Pulmonary artery endothelial cell (primary cell): ENCODE measurements around the gene RALB. TPM values are rescaled to one million over a fixed set of nuclear protein-coding genes. Genes with fewer than 3 reads are reported as not detected.
"Not testable (repeated sequence)": the region's sequence is repeated elsewhere in the genome, so short reads cannot be mapped to it uniquely, and the experiment has no call there.

Experiments used
- DNase-seq: peaks from one replicate; pipeline ENCODE4 v3.0.0-alpha.2; 2011; ENCODE audit warnings: low read depth, low spot score
- total RNA-seq: library from RNA; depleted of rRNA; stranded (reverse); fragments of >200 nt; gene quantifications from 2 replicates; pipeline ENCODE4 v1.2.3, GENCODE V29; 2014

RALB gene
- total RNA-seq, 1 donor from 2014 or later = 163 TPM

DNA sequence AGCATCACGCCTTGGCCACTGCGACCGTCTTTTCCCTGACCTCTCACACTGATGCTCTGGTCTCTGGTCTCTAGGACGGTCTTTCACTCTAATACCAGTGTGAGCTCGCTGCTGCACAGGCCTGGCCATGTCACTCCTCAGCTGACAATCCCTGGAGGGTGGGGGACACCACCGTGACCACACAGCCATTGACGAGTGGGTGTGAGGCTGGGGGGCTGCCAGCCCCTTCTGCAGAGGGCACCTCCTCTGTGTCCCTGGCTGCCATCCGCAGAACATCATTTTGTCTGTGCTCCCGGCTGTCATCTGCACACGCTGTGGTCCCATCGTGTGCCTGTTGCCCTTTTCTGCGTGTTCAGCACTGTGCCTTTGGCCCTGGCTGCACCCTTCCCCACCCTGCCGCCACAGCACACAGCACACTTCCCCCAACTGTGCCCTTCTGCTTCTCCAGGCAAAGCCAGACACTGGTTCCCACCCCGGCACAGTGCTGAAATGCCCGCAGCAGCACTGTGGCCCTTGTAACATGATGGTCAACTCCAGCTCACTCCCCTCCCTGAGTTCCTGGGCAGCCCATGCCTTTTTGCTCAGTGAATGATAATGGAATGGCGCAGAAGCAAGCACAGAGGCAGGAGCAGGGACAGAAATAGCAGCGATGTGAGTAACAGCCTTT lies 62.8 kb downstream of the RALB start:
- no peak for DNase-seq

DNA sequence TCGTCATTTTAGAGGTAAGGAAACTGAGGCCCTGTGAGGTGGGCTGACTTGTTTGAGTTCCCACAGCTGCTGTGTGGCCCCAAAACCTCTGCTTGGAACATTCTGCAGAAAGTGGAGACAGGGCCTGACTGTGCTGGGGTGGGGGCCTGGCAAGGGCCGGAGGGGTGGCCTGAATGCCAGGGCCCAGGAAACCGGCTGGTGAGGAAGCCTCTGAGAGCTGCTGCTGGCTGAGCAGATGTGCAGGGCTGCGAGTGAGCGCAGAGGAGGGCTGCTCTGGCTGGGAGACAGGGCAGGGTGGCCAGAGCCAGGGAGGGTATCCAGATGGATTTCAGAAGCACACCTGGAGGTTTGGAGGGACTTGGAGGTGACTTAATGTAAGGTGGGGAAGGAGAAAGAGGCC lies 63.4 kb downstream of the RALB start:
- no peak for DNase-seq

DNA sequence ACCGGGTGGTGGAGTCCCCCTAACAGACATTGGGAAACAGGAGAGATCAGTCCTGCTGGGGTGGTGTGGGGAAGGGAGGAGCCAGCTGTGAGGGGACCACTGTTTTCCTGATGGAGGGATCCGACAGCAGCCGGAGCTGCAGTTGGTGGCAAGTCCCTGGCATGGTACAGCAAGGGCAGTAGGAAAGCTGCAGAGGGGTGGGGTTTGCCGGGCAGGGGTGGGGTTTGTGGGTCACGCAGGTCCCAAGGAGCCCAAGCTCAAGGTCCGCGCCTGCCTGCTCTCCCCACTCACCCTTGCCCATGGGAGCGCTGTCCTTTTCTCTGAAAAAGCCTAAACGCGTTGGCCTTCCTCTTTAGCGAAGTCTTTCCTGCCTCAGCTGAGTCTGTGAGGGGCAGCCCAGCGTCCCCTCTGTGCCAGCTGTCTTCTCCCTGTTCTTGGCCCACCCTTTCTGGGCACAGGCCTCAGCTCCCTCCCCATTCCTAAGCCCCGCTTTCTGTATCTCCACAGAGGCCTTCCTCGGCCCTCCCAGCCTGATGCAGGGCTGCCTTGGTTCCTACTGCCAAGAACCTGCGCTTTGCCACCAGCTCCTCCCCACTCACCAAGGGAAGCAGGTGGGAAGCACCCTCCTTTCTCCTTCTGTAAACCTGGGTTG lies 64.0 kb downstream of the RALB start:
- DNase-seq = no peak

DNA sequence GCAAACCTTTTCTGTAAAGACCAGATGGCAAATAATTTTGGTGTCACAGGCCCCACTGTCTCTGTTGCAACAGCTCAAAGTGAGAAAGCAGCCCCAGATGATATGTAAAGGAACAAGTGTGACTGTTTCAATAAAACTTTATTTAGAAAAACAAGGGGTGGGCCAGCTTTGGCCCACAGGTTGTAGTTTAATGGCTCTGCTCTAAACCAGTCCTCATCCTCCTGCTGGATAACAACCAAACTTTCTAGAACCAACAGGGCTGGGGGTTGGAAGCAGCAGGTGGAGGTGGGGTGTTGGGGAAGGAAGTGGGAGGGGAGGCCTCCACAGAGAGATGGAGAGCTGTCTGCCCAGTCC lies 64.5 kb downstream of the RALB start:
- DNase-seq = no peak

DNA sequence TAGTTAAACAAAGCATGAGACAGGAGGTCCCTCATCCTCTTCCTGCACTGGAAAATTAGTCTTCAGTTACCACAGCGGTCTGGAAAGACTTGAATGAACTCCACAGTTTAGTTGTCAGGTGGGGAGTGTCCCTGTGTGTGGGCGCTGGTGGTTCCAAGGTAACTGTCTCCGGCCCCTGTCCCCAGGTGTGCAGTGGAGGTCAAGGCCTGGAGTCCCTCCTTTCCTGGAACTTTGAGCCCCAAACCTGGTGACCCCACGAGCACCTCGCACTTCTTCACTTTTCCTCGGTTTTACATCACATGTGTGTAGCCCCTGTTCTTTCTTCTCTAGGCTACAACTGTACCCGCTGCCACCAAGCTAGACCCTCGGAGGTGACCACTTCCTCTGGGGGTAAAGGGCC lies 65.3 kb downstream of the RALB start:
- DNase-seq = no peak

DNA sequence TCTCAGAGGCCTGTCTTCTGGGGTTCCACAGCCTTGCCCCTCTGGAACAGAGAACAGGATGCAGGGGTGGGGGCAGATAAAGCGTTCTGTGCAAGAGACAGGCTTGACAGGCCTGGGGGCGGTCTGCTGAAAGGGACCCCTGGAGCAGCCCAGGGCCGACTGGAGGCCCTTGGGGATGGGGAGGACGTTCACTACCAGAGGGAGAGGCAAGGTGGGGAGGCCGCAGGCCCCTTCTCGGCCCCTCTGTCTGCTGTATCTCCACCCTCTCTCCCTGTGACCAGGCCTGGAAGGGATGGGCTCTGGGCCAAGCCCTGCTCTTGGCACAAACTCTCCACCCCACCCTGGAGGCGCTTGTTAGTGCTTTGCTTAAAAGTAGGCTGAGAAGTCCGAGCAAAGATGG lies 66.0 kb downstream of the RALB start:
- no peak for DNase-seq

DNA sequence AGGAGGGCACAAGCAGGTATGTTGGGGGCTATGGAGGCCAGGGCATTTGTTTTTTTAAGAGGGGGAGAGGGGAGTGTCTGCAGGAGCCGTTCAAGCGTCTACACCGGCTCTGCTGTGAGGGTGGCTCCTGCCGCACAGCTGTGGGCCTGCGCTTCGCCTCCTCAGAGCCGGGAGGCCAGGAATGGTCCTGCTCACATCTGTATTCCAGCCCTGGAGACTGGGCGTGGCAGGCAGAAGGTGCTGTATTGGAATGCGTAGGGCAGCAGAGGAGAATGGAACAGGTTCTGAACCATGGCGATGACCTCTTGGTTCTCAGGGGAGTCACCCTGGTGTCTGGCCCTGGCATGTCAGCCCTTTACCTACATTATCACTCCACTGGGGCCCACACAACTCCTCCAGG lies 66.5 kb downstream of the RALB start:
- DNase-seq = no peak

DNA sequence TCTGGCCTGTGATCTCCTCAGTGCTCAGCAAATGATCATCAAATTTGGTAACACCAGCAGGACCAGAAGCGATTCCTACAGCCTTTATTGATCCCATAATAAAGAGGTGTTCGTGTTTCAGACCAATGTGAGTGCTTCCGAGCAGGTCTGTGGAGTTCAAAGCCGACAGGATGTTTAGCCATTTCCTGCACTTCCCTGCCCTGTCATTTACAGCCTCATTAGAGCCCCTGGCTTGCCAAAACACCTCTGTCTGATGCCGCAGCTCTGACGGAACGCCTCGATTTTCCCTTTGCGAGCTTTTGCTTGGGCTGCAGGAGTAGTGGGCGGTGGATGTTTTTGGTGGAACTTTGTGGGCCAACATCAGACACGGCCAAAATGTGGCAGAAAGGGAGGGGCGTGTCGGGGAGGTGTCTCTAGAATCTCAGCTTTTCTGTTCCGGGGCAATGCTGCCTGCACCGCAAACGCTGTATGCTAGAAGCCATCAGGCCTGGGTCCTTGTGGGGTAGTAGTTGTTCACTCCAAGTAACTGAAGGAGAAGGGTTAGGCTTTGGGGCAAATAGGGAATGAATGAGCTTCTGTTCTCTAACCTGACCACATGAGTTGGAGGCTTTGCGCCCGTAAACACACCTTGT lies 67.2 kb downstream of the RALB start:
- DNase-seq = no peak

DNA sequence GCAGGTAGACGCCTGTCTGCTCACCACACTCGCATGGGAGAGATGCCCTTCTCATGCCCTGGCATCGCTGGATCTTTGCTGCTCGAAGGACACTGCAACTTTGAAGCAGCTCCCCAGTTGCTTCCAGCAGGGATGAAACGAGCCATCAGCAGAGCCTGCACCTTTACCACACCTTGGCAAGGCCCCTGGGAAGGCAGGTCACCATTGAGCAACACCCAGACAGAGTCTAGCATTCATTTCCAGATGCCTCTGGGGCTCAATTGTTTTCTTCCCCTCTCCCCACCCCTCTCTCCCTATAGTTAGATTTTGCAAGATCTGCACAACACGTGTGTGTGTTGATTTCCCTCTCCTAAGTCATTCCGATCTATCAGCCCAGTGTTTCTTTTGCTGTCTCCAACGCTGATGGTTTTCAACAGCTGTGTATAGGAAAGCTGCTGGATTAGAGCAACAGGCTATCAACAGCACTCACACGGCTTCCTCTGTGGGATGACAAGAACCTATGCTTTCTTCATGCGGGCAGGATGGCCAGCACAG lies 67.7 kb downstream of the RALB start:
- no peak for DNase-seq

DNA sequence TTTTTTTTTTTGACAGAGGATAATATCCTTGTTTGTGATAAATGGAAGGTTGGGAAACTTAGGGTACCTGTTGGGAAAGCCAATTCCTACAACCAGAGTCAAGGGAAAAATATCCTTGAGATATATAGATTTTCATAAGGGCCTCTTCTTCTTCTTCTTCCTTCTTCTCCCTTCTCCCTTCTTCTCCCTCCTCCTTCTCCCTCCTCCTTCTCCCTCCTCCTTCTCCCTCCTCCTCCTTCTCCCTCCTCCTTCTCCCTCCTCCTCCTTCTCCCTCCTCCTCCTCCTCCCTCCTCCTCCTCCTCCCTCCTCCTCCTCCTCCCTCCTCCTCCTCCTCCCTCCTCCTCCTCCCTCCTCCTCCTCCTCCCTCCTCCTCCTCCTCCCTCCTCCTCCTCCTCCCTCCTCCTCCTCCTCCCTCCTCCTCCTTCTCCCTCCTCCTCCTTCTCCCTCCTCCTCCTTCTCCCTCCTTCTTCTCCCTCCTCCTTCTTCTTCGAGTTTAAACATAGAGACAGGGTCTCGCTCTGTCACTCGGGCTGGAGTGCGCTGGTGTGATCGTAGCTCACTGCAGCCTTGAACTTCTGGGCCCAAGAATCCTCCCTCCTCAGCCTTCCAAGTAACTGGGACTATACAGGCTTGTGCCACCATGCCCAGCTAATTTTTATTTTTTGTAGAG lies 68.4 kb downstream of the RALB start:
- not testable (repeated sequence) for DNase-seq

DNA sequence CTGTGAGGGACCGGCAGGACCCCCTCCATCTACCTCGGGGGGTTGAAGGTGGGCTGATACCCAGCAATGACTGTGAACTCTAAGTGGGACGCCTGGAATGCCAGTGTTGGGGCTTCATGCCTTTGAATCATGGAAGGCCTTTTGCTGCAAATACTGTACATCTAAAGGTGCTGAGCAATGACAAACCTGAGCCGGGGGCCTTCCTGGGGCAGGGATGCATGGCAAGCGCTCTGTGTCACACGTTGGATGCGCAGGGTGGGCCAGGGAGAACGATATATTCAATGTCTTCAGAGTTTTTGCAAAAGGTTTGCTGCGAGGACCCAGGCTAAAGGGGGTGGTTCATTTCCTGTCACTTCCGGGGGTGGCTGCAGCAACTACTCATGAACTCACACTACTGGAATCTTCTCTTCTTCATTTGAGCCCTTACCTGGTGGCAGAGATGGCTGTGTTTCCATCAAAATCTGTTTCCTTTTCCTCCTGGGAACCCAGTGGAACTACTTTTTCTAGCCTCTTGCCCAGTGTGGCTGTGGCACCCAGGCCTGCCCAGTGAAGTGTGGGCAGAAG lies 69.2 kb downstream of the RALB start:
- DNase-seq = no peak

DNA sequence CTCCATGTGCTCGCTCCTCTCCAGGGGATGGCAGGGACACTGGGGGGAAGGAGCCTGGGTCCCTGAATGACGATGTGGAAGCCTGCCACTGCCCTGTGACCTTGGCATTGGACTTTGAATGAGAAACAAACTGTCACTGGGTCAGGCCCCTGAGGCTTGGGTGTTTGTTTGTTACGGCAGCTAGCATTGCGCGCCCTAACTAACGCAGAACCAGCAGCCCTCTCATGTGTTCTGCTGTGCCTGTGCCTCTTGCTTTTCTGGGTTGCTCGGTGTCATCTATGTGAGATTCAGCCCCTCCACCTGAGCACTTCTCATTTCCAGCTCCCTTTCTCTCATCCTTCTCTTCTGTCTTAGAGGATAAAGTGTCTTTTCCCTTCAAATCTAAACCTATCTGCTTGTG lies 69.7 kb downstream of the RALB start:
- no peak for DNase-seq

DNA sequence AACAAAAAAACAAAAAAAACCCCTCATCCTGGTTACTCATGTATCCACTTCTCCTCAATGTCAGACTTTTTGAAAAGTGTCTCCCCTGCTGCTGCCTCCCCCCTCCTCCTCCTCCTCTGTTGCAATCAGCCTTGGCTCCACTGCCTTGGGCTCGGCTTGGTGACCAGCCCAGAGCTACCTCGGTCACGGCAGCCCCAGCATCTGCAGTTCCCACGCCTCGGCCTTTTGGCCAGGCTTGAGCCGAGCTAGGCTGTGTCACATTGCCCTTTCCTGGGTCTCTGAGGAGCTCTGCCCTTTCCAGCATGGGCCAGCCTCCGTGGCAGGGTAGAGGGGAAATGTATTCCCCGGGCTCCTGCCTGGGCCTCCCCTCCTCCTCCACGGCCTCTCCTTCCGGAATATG lies 70.6 kb downstream of the RALB start:
- no peak for DNase-seq

DNA sequence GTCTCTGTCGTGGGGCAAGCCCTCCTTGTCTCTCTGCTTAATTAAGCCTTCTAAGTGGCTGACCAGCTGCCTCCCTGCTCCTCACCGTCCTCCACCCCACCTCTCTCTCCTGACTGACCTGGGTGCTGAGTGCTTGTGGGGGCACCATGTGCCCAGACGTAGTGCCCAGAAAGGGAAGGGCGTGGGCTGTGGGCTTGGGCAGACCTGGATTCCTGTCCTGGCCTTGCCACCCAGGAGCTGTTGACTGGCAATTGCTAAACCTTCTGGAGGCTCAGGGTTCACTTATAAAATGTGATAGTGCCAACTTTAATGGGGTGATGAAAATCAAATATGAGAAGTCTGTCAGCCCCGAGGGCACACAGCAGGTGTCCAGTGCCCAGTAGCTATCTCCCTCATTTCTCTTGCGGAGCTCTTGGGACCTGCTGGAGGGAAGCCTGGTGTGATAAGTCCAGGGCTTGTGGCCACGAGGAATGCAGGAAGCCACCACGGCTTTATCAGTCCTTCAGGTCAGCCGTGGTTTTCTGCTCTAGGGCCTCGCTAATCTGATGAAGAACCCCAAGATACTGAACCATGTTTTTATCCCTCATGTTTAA lies 71.3 kb downstream of the RALB start:
- no peak for DNase-seq

DNA sequence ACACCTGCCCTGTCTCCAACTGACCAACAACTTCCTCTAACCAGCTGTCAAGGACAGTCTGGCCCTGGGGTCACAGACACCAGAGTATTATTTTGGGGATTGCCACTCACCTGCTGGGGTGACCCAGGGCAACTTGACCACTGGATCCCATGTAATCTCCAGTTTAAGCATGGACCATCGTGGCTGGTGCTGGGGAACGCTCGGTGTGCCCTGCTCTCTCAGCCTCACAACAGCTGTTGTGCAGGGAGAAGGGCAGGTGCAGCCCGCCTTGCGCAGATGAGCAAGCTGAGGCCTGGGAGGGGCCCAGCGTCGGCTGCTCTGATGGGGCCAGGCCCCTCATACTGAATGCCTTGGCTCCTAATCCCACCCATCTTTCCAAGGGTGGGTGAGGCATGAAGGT lies 72.3 kb downstream of the RALB start:
- no peak for DNase-seq

DNA sequence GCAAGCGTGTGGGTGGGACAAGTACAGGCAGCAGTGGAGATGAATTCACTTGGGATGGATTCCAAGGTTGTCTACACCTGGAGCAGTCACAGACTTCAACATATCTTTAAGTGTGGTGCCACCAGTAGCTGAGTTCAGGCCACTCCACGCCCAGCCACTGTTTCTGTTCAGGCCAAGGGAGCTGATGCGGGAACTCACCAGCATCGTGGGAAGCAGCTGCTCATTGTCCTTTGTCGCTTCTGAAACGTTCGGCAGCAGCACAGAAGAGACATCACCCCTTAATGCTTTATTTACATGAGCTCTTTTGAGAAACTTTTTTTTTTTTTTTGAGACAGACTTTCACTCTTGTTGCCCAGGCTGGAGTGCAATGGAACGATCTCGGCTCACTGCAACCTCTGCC lies 73.4 kb downstream of the RALB start:
- DNase-seq = no peak

DNA sequence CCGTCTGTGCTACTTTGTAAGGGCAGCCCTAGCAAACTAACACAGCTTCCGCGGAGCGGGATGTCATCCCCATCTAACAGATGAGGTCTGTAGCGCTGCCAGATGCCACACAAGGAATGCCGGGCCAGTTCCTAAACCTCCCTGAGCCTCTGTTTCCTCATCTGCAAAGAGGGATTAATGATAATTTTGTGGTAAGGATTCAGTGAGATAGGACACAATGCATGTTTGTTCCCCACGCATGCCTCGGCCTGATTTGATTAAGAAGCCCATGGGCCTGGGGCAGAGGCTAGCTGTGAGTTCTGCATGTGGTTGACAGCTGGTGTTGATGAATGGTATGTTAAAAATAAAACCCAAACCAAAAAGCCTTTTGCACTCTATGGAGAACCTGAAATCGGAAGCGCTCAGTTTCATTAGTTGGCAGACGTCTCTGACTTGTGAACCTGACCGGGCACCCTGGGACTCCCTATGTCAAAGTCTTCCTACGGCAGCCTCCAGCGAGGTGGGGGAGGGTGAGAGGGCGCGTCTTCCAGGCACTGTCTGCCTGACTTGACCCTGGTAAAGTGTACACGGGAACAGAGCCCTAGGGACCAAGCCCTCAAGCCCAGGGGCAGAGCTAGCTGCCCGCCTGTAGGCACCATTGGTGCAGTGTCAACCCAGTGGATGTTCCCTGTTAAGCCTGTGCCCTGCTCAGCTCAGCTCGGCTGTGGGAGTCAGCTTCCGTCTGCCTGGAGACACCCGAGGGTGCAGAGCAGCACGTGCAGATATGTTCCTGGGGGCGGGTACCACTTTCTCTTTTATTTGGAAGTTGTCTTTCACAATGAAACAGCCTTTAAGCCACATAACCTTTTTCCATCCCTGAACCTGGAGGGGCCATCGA lies 78.5 kb downstream of the RALB start:
- no peak for DNase-seq

DNA sequence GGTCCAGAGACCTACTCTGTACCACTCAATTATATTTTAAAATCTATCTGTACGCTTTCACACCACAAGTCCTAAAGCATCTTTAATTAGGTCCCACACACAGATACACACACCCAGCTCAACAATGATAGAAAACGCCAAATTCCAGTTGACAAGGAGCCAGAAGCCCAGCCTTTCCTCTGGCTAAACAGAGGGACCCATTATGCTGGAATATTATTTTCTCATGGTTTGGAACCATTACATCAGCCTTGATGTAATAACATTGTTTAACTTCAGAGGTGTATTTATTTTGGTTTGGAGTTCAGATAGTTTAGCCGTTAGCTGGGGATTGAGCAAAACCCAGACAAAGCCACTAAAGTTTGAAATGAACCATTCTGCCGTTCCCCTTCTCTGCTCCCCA lies 79.3 kb downstream of the RALB start:
- no peak for DNase-seq

DNA sequence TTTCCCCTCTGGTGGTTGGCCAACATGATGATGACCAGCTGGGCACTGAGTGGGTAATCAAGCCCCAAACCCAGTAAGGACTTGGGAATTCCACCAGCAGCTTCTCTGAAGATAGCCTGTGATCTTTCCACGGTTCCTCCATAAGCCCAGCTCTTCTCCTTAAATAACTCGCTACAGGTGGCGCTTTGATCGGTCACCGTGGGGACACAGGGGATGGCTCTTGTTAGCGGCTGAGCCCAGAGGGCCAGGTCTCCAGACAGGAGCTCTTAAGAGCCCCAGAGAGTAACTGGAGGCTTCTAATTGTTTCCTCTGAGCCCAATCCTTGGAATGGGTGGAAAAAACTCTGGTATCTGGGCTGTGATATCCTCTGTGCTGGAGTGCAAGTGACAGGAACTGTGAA lies 79.7 kb downstream of the RALB start:
- no peak for DNase-seq

DNA sequence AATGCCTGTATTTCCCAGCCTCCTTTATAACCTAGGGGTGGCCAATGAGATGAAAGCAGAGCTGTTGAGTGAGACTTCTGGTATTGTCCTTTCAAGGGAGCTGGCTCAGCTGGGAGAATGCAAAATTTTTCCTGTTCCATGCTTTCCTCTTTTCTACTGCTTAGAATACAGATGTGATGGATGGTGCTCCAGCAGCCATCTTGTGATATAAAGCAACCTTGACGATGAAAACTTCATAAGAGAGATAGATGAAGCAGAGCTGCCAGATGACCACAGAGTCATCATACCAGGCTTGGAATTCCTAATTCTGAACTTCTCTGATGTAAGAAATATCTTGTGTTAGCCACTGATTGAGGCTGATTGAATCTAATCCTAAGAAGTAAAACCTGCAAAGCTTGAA lies 81.4 kb downstream of the RALB start:
- DNase-seq = no peak

DNA sequence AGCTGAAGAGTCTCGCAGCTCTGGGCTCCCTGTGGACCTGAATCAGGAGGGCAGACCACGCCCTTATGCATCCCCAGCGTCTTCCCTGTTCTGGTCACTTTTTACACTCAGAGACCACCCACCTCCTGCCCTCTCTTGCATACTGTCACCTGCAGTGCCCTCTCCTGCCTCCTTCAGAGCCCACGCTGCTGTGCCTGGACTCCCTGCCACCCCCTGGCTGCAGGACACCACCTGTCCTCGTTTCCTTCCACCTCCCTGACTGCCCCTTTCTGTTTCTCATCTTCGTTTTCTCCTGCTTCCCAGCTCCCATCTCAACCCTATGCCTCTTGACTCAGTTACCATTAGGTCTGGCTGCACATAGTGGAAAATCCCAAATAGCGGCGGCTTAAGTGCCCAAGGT lies 84.1 kb downstream of the RALB start:
- no peak for DNase-seq
